Measurements from ENCODE around the gene GNB4. TPM values are rescaled to one million over a fixed set of nuclear protein-coding genes. Genes with fewer than 3 reads are reported as not detected.

Gene GNB4
- total and polyA plus RNA-seq, 9 of the 15 experiments (the other 6 are each of a cell fraction or from before 2014, with no cell fraction given): 6.8 to 36.7 (median 21.4) TPM

GRCh38 chr3:179414804-179415203, 36.5 kb downstream of the GNB4 start (continued):
- no peak for TF ChIP-seq TRIM25 (IDR thresholded peaks at IDR 0.05; ENCODE audit: borderline replicate concordance)
- no peak for TF ChIP-seq NCOA2 (IDR thresholded peaks at IDR 0.05; ENCODE audit: partially characterized antibody in 2 of 2)
- no peak for TF ChIP-seq ZNF277 (CRISPR knock-in tag; IDR thresholded peaks at IDR 0.05; ENCODE audit: borderline replicate concordance)
- no peak for TF ChIP-seq TFE3 (CRISPR knock-in tag; IDR thresholded peaks at IDR 0.05)
- TF ChIP-seq ATF2 (CRISPR knock-in tag; IDR thresholded peaks at IDR 0.05): no peak
- TF ChIP-seq OTX1 (CRISPR knock-in tag; IDR thresholded peaks at IDR 0.05): no peak
- no peak for TF ChIP-seq TCF15 (CRISPR knock-in tag; IDR thresholded peaks at IDR 0.05)
- no peak for TF ChIP-seq CCNT2 (IDR thresholded peaks at IDR 0.05; ENCODE audit: borderline replicate concordance, extremely low read depth, insufficient read length, low read depth, low read length)
- TF ChIP-seq ZHX1 (conservative IDR thresholded peaks at IDR 0.05; ENCODE audit: low read length): no peak
- TF ChIP-seq SMAD1 (IDR thresholded peaks at IDR 0.05; ENCODE audit: low read depth, low read length, partially characterized antibody): no peak
- TF ChIP-seq ZNF583 (CRISPR knock-in tag; IDR thresholded peaks at IDR 0.05): no peak
- TF ChIP-seq ZNF449 (CRISPR knock-in tag; IDR thresholded peaks at IDR 0.05): no peak
- no peak for TF ChIP-seq PCBP2 (IDR thresholded peaks at IDR 0.05; ENCODE audit: low read depth, low read length, poor library complexity, severe bottlenecking)

Measured in K562 (cell line).